Epidermal melanocyte (primary cell): ENCODE measurements around the gene CRACR2B.

Source experiments
- DNase-seq: peaks from one replicate; pipeline ENCODE4 v3.0.0; 2011; ENCODE audit warnings: low spot score; ENCODE audit not compliant: insufficient read length

CRACR2B gene

DNA sequence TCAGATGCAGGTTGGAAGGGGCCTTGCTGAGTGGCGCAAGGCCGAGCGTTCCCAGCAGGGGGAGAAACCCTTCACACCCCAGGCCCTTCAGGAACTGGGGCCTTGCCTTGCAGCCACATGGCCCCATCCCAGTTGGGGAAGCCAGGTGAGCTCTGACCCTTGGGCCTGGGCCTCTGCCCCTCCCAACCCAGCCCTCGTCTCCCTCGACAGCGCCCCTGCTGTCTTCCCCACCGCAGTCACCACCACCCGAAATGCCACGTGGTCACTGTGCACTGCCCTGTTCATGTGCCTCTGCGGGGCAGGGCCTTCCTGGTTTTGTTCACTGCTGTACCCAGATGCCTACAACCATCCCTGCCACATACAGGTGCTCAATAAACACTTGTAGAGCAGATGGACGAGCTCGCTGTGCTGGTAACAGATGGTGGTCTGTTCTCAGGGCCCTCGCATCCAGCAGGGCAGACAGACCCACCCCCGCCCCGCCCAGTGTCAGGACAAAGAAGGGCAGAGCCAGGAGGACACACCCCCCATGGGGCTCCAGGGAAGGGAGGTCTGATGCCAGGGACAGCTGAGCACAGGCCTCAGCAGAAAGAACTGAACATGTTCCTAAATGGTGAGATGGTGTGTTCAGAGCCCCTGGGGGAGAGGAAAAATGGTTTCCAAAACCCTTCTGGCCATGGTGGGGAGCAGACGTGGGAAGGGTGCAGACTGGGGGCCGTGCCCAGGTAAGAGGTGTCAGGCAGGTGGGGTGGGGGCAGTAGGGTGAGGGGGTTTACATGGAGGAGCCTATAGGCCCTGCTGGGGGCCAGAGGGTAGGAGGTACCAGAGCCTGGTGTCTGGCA lies 10.9 kb downstream of the CRACR2B start:
- DNase-seq, result no peak

DNA sequence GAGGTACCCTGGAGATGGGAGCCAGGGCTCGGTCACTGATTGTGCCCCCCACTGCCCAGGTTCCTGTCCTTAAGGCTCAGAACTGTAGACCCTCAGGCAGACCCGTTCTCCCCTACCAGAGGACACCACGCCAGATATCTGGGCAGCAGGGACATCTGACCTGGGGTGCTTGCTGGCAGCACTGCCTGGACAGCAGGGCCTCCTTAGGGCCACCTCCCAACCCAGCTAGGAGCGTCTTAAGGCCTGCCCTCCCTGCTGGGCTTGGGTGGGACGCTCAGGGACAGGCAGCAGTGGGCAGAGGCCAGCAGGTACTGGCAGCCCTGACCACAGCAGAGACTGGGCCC lies 11.5 kb downstream of the CRACR2B start:
- DNase-seq, result no peak

DNA sequence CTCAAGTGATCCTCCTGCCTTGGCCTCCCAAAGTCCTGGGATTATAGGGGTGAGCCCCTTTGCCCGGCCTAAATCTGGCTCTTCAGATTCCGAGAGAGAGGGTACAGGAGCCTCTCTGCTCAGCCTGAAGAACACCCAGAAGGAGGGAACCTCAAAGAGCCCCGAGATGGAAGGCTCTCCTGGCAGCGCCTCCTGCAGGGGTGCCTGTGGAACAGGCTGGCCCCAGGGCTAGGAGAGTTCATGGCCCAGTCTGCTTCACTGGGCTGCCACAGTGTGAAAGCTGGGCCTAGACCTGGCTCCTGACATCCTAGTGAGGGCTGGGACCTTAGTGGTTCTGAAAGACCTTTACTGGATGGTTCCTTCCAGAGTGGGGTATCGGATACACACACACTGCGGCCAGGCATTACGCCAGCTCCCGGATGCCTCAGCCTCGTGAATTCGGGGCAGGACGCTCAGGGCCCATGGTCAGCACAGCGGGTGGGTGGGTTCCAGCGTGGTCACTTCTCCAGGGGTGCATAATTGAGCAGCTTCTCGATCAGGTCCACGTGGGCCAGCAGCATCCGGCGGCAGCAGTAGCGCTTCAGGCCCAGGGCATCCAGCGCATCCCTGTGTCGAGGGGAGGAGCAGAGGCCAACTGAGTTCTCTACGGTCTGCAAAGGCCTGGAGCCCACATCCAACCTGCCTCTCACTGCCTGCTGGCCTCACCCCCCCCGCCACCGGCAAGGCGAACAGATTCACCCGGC lies 12.3 kb downstream of the CRACR2B start:
- DNase-seq, result no peak

DNA sequence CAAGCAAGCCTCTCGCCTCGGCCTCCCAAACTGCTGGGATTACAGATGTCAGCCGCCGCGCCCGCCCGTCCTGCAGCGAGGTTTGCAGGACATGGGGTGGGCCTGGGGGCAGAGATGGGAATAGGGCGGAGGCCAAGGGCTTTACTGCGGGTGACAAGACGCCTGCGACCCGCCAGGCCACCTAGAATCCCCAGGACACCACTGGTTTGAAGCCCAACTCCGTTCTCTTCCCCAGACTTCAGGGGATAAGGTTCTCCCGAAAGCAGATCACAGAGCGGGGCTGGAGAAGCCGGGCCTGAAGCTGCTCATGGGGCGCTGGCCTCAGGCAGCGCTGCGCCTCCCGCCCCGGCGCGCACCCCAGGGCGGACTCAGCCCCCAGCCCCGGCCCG lies 14.3 kb downstream of the CRACR2B start:
- no peak for DNase-seq

DNA sequence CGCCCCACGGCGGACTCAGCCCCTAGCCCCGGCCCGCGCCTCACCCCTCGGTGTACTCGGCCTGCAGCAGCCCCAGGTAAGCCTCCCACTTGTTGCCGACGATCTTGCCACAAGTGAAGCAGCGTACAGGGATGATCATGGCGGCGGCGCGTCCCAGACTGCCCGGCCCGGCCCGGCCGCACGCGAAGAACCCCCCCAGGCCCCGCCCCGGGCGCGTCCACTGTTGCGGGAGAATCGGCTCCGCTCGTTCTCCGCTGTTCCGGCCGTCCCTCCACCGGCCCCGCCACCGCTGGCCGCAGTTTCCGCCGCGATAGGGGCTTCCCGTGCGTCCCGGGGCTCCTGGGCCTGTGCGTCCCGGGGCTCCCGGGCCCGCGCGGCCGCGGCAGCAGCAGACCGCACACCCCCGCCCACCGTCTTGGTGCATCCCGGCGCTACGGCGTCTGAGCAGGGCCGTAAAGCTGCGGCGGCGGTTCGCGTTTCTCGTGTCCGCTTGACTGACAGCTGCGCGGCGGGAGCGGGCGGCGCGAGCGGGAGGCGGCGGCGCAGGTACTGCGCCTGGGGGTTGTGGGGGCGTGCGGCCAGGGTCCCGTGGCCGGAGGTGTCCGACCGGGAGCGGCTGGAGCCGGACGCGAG lies 14.8 kb downstream of the CRACR2B start, which contains the start of the genes POLR2L and TSPAN4:
Gene POLR2L, minus strand, starts transcription at position 160 of the 633 bp plus-strand sequence. Its CDS starts 21 bp downstream, at position 139.
Gene TSPAN4, plus strand, starts transcription at position 483 of the 633 bp plus-strand sequence. CDS start 7,453 bp downstream, outside the sequence.
- DNase-seq, result peak; percentile 92

DNA sequence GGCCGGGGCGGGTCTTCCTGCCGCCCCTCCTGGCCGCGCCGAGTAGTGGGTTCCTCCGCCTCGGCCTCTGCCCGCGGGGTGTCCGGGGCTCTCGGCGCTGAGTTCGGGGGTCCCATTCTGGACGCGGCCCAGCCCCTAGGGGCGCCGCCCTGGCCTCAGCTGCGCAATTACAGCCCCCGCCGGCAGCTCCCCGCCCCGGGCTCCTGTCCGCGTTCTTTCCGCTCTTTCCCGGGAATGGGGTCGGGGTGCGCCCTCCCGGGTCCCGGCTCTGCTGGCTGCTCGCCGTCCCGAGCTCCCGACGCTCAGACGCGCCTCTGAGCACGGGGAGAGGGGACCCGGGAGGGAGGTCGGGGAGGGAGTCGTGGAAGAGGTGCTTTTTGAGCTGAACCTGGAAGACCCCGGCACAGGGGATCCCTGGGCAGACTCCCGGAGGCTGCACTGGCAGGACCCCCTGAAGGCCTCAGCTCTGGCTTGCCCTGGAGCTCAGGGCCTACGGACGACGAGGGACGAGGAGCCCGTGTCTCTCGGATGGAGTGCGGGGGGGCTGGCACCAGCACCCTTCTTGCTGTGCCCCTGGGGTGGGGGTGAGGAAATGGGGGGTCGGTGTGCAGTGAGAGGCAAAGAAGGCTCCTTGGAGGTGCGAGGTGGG lies 15.5 kb downstream of the CRACR2B start:
- DNase-seq, result no peak

DNA sequence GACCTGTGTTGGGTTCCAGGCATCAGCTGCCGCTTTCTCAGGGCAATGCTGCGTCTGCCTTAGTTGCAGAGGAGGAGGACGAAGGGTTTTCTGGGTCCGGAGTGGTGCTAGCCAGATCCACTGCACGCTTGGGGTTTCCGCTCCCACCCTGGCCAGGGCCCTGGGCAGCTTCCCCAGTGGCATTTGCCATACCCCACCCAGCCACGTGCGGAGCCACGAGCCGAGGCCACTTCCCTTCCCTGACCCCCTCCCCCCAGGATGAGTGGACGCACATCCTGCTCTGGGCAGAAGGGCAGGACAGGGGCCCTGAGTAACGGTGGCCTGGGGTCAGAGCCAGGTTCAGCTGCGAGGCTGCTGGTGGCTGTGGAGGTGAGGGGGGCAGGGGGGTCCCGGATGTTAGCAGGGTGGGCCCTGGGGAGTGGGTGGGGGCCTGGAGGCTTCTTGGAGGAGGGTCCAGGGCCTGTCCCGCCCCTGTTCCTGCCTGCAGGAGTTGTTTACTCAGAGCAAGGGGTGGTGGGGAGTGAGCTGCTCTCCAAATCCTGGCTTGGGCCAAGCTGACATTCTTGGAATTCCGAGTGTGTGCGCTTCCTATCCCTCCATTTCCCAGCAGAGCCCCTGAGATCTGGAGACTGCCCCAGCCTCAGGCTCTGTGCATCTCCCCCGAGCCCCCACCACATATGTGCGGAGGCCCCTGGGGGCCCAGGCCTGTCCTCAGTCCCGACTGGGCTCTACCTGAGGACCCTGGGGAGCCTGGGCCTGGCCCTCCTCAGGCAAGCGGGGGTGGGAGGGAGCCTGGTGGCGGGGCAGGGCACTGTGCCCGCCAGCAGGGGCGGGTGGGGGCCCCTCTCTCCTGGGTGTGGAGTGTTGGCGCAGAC lies 16.3 kb downstream of the CRACR2B start:
- peak; percentile 91 for DNase-seq

DNA sequence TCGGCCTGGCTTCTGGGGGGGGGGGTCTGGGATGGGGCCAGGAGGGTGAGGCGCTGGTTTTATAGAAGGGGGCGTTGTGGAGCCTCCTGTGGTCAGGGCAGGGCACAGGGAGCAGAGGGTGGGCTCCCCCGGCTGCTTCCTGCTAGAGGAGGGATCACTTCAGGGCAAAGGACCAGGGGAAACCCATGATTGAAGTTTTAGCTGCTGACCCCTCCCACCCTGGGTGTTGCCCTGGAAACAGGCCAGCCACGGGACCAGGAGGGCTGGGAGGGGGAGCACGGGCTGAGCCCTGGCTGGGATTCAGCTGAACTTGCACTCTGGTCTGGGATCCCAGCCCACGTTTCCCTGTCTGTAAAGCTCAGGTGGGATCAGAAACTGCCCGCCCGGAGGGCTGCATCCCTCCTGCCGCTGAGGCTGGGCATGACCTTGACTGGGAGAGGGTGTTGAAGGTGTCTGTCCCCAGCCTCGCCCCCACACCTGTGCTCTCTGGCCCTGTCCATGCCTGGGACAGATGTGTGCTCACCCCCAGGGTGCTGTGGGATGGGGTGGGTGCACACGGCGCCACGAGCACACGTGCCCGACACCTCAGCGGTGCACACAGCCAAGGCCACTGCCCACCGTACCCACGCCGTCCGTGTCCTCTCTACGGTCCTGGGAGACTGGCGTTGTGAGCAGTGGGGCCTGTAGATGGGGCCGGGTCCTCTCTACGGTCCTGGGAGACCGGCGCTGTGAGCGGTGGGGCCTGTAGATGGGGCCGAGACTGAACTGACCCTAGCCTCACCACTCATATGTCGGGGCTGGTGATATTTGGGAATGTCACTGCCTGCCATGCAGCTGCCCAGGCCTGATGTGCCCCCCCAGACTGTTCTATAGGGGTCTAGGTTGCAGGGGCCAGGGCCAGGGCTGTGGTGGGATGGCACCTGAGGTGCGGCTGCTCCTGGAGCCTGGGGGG lies 17.2 kb downstream of the CRACR2B start:
- peak; percentile 99 for DNase-seq

DNA sequence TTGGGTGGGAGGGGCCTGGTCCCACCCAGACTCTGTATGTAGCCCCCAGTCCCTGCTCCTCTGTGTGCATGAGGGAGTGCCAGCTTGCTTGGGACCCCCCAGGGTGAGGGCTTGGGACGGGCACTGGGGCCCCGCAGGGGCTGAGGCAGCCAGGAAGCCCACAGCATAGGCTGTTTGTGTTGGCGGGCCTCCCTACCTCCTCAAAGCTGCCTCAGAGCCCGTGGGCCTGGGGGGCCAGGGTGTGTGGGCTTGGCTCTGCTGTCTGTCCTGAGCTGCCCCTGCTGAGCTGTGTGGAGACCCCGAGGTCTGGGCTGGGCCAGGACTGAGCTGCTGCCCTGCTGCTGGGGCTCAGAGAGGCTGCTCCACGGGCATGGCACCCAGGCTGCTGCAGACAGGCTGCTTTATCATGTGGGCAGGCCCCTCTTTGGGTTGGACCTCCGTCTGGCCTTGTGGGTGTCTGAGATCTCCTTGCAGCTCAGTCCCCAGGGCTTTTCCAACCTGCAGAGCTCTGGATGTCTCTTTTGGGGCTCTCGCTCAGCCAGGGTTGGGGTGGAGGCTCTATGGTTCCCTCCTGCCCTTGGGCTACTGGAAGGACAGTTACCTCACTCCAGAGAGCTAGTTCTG lies 18.3 kb downstream of the CRACR2B start:
- no peak for DNase-seq

DNA sequence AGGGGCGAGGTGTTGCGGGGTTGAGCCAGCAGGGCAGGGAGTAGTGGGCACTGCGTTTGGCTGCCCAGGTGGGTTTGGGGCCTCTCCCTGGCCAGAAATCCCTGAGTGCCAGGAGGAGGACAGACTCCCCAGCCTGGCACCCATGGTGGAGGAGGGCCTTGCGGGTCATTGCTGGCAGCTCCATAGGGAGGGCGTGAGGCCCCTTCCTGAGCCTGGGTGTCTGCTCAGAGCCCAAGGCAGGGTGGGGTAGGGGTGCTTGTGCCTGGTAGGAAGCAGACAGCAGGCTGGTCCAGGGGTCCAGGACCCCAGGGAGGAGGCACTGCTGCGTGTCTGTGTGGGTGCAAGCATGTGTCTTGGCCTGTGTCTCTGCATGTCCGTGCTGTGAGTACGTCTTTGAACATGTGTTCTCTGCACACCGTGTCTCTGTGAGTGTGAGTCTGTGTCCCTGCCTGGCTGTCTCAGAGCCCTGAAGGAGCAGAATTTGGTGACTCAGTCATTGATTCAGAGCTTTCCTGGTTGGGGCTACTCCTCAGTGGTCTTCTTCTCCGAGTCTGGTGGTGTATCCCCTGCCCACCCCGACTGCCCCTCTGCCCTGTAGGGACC lies 18.9 kb downstream of the CRACR2B start:
- DNase-seq, result no peak

DNA sequence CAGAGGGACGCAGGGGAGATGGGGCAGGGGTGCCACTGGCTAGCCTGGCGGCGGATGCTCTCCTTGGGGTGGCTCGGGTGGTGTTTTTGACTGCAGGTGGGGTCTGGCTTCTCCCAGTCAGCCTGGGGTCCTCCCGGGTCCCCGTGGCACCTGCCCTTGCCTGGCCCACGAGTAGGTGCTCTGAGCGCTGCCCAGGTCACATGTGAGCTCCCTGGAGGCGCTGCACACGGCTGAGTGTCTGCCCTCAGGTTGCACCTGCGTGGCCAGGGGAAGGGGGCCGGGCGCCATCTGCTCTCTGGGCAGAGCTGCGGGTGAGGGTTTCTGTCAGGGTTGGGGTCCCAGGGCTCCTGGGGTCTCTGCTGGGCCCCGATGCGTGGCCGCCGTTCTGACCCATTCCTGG lies 20.2 kb downstream of the CRACR2B start:
- DNase-seq, result no peak

DNA sequence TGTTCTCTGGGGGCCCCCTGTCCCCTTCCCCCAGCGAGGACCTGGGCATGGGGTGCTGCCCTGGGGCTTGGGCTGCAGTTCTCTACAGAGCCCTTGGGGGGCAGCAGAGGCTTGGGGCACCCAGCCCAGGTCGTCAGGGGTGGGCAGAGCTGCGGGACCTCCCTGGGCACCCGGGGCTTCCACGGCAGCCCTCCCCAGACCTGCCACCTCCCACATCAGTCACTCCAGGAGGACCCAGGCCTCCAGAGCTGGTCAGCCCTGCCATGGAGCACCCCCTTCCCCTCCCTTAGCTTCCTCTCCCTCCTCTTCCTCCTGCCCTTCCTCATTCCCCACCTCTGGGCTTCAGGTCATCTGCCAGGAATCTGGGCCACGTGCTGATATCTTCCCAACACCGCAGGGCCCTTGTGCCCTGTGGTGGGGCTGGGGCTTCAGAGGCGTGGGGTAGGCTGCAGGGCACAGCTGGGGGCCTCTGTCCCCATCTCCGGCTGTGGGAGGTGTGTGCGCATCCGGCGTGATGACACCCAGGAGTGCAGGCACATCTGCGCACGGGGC lies 20.7 kb downstream of the CRACR2B start:
- peak; percentile 87 for DNase-seq

DNA sequence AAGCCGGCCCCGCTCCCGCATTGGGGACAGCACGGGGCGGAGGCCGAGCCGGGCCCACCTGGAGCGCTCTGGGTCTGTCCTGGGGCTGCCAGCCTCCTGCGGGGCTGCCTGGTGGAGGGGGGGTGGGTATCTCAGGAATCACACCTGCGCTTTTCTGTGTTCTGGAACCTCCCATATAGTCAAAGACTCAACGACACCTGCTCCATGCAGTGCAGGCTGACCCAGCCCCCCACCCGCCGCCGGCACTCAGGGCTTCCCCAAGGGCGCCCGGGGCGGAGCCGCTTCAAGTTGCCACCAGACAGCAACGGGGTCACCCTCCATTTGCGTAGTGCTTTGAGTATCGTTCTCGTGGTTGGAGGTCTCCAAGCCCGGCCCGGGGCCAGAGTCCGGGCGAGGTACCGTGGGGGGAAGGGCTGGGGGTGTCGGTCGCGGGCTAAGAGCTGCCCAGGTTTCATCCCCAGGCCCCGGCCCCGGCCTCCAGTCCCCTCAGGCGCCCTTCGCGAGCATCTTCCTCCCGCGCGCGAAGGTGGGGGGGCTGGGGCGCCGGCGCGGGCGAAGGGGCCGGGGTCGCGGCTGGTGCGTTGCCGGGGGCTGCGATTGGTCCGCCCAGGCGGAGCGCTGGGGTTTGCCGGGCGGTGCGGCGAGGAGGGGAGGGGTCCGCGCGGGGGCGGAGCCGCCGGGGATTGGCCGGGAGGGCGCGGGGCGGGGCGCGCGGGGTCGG lies 21.5 kb downstream of the CRACR2B start:
- no peak for DNase-seq

DNA sequence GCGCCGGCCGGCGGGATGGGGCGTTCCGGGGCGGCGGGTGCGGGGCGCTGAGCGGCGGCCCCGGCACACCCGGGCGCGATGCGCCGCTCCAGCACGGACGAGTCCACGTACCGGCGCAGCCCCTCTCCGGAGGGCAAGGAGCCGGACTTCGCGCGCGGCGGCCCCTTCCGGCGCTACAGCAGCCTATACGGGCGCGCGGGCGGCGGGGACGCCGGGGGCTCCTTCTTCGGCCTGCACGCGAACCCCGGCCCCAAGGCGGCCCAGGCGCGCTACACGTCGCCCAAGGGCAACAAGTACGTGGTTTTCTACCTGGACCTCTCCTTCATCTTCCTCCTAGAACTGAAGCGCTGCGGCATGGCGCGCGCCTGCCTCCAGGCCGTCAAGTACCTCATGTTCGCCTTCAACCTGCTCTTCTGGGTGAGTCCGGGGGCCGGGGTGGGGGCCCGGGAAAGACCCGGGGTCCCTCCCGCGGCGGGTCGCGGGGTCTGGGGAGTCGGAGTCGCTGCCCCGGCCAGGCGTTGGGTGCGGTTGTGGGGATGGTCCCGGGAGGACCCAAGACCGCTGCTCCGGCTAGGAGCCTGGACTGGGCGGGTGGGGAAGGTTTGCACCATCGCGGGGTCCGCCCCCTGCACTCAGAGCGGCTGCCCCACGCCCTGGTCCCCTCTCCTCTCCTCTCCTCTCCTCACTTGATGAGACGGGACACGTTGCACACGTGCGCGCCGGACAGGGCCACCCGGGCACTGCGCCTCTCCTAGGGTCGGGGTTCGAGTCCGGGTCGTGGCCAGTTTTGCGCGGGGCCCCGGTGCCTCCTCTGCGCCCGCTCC lies 22.4 kb downstream of the CRACR2B start:
- DNase-seq, result no peak

DNA sequence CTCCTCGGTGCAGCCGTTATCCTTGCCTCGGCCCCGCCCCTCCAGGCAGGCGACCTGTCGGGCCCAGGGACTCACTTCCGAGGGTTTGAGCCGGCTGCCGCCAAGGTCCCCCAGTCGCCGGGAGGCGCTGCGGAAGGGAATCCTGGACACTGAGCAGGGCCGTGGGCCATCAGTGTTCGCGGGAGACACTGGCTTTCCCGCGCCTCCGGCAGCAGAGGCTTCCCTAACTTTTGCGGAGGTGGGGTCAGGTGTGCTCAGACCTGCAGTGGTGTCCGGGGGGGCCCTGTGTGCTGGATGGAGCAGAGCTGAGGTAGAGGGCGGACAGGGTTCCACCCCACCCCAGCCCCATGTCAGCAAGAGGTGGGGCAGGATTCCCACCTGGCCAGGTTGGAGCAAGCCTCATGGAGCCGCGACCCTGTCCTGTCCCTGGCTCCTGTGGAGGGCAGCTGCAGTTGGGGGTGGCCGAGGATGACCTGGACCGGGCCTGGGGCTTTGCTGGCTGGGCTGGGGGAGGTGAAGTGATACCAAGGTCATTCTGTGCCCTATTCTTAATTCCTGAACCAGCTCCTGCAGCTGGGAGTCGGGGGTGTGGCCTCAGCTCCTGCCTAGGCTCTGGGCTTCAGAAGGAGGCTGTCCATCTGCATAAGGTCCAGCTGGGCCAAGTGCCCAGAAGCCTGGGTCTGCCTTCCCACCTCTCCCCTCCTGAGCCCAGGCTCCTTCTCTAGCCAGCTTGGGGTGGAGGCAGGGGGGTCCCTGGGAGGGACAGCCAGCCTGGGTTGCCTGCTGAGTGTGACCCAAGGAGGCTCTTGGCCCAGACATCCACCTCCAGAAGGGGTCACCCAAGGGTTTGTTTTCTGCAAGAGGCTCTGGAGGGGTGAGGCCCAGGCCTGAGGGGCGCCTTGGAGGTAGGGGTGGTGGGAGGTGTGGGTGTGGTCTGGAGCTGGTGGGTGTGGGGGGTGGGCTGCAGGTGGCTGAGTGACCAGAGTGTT lies 23.4 kb downstream of the CRACR2B start:
- no peak for DNase-seq

DNA sequence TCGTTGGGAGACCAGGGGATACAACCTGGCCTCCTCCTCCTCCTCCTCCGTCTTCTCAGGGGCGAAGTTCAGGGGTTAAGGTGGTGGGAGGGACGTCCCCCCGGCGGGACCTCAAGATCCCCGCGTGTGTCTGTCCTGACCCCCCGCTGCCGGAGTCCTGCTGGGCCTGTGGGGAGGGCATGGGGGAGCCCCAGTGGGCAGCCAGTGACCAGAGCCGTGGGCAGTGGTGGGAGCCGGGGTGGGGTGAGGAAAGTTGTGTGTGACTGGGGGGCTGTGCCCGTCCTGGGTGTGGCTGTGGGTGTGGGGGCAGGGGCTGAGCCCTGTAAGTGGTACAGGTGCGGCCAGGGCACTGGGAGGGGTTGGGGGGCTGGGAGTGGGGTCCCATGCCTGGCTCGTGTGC lies 25.0 kb downstream of the CRACR2B start:
- DNase-seq, result no peak
